GM10847 (cell line): ENCODE measurements around the gene IRX4.

ENCODE experiments used
- POLR2A ChIP-seq: IDR thresholded peaks from 2 replicates; pipeline ENCODE4 v1.6.1; 2011; ENCODE audit not compliant: insufficient read length; ENCODE audit errors: extremely low read depth

The IRX4 gene

DNA sequence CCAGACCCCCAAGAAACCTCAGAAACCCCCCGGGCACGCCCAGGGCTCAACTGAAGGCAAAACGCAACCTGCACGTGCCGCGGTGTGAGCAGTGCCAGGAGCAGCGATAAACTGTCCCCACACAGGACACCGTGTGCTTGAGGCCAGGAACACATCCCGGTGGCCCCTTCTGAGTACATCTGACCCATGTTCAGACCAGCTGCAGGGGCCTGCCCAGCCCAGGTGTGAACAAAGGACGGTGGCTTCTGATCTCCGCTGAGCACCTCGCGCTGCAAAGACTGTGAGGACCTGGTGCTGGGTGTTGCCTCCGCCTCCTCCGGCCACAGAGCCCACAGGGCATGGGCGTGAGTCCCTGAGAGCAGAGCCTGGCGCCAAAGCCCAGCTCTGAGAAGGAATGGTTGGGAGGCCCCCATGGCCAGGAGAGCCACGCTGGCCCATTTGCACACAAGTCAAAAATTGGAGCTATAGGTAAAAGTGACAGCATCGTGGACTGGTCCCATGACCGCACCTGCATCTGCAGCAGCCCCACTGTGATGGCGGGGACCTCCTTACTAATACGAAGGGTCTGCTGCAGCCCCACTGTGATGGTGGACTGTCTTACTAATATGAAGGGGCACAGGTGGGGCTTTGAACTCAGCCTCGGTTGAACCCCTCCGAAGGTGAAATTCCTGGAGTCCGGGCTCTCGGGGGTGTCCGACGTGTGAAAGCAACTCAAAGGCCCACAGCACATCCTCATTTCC is 50.0 kb downstream of the IRX4 start:
- TF ChIP-seq POLR2A = no peak

DNA sequence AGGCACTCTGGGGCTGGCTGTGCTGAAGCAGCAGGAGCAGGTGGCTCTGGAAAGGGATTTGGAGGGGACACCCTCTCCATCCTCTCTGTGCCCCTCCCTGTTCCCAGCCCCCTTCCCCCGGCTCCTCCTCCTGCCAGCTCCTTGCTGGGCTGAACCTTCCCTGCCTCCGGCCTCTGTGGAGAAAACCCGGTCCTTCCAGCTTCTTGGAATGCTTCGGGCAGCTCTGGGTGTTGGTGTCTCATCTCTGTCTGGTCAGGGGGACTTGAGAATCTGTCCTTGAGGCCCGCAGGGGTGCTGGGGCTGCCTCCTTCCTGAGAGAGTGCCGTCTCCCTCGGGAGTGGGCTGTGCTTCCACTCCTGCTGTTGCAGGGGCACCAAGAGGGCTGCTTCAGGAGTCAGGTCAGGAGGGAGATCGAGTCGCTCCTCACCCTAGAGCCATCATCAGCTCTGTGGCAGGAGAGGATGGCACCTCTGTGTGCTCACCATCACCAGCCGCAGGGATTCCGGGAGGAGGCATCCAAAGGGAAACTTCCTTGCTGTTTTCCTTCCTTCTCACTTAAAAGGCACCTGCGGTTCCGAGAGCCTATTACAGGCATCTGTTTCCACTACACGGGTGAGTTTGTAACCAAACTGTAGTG is 50.9 kb downstream of the IRX4 start:
- TF ChIP-seq POLR2A = no peak

DNA sequence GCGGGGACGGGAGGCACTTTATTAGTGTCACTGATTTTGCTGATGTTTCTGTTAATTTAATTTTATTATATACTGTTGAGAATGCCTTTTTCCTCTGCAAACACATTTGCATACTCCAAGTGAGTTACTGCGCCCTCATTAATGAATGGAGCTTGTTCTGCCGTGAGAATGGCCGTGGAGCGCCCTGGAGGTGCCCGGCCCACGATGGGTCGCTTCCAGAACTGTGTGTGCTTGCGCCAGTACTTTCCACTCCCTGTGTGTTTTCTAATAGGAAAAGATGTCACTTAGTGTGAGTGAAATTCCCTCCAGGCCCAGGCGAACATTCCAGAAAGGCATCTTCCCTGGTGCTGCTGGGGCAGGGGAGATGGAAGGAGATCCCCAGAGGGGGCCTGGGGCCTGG is 51.5 kb downstream of the IRX4 start:
- no peak for TF ChIP-seq POLR2A

DNA sequence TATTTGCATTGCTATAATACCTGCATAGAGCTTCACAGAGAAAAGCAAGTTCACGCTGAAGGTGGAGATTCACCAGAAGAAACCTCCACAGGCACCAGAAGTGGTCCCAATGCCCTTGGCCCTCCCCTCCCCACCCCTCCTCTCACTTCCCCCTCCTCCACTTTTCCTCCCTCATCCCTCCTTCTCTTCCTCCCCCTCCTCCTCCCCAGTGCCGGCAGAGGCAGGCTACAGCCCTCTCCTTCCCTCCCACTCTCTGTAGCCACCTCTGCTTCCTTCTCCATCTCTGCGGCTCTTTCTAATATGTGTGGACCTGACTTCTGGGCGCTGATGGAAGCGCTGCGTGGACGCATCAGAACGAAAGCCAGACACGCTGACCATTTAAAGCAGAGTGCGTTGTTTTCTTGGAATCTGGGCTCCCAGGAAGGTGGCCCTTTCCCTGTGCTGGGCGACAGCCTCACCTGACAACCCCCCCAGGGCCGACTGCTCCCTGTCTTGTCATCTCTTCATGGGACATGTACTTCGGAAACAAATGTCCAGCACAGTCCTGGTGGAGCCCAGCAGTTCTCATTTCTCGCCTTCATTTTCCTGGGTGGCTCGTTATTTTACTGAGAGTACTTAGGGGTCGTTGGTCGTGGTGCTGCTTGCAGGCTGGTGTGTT is 52.0 kb downstream of the IRX4 start:
- TF ChIP-seq POLR2A = no peak

DNA sequence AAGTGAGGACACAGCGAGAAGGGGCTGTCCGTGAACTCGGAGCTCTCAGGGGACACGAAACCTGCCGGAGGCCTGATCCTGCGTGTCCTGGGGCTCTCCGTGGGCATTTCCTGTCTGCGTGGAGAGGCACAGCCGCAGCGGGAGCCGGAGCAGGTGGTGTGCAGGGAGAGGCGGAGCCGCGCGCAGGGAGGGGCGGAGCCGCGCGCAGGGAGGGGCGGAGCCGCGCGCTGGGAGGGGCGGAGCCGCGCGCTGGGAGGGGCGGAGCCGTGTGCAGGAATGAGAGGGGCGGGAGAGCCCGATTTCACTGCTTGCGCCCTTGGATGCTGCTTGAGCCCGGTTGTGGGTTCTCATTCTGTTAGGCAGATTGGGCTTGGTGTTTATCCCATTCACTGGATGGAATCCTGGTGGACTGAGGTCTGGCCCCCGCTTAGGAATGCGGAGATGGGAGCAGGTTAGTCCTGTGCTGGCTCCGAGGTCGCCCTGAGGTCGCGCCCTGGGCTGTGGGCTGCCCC is 54.8 kb downstream of the IRX4 start:
- no peak for TF ChIP-seq POLR2A
